GM23338 (cell line): ENCODE results near the gene WASL. TPM values are rescaled to one million over a fixed set of nuclear protein-coding genes. Genes with fewer than 3 reads are reported as not detected.

ENCODE experiments used
- ATAC-seq: fragments of 200-7000 bp; cut with Tn5 transposase; 3 replicates; pipeline ENCODE4 v1.9.1; 2020
- DNase-seq: peaks from one replicate; pipeline ENCODE4 v3.0.0-alpha.2; 2015; ENCODE audit warnings: low spot score
- H2AFZ ChIP-seq: fragments of 200-600 bp; sonication (generic); 2 replicates; pipeline ENCODE4 v1.8.0; 2016; ENCODE audit warnings: antibody characterized with exemption, mild to moderate bottlenecking, moderate library complexity
- H3F3A ChIP-seq: fragments of 200-600 bp; sonication (generic); replicated peaks from 2 replicates; pipeline ENCODE4 v1.8.0; 2017; ENCODE audit warnings: antibody characterized with exemption, mixed run types, low read depth
- H3K27ac ChIP-seq: fragments of 200-600 bp; sonication (generic); 2 replicates; pipeline ENCODE4 v1.6.1; 2016; ENCODE audit warnings: low read depth
- H3K27me3 ChIP-seq: fragments of 200-600 bp; sonication (generic); 2 replicates; pipeline ENCODE4 v1.8.0; 2016; ENCODE audit warnings: mild to moderate bottlenecking, mixed run types, moderate library complexity; ENCODE audit not compliant: insufficient read depth
- H3K36me3 ChIP-seq: fragments of 200-600 bp; sonication (generic); 2 replicates; pipeline ENCODE4 v1.8.0; 2016; ENCODE audit warnings: mild to moderate bottlenecking; ENCODE audit not compliant: insufficient read depth
- H3K4me1 ChIP-seq: fragments of 200-600 bp; sonication (generic); 2 replicates; pipeline ENCODE4 v1.8.0; 2016; ENCODE audit warnings: mild to moderate bottlenecking, moderate library complexity; ENCODE audit not compliant: insufficient read depth
- H3K4me2 ChIP-seq: fragments of 200-600 bp; sonication (generic); 2 replicates; pipeline ENCODE4 v1.7.1; 2017; ENCODE audit warnings: mixed run types
- H3K4me3 ChIP-seq: fragments of 200-600 bp; sonication (generic); 2 replicates; pipeline ENCODE4 v1.6.1; 2016; ENCODE audit warnings: mixed run types
- H3K79me2 ChIP-seq: fragments of 200-600 bp; sonication (generic); replicated peaks from 2 replicates; pipeline ENCODE4 v1.8.0; 2017; ENCODE audit warnings: mild to moderate bottlenecking; ENCODE audit not compliant: insufficient read depth
- H3K9me2 ChIP-seq: fragments of 200-600 bp; sonication (generic); 2 replicates; pipeline ENCODE4 v1.8.0; 2017; ENCODE audit not compliant: insufficient read depth
- H4K20me1 ChIP-seq: fragments of 200-600 bp; sonication (generic); replicated peaks from 2 replicates; pipeline ENCODE4 v1.8.0; 2017; ENCODE audit warnings: mild to moderate bottlenecking; ENCODE audit not compliant: insufficient read depth
- H3K27ac Mint-ChIP-seq: 2 replicates; pipeline ENCODE4 v1.8.0; 2020; ENCODE audit warnings: inconsistent platforms, mild to moderate bottlenecking, moderate library complexity, mixed read lengths
- H3K27me3 Mint-ChIP-seq: 3 replicates; pipeline ENCODE4 v1.8.0; 2022; ENCODE audit warnings: low read depth, mild to moderate bottlenecking, moderate library complexity, mixed read lengths, inconsistent platforms; ENCODE audit not compliant: insufficient read depth, poor library complexity
- H3K36me3 Mint-ChIP-seq: 3 replicates; pipeline ENCODE4 v1.8.0; 2021; ENCODE audit warnings: low read depth, mild to moderate bottlenecking, inconsistent platforms, moderate library complexity, mixed read lengths
- H3K4me1 Mint-ChIP-seq: 3 replicates; pipeline ENCODE4 v1.8.0; 2020; ENCODE audit warnings: mild to moderate bottlenecking, inconsistent platforms, mixed read lengths
- H3K4me3 Mint-ChIP-seq: 3 replicates; pipeline ENCODE4 v1.8.0; 2021; ENCODE audit warnings: moderate library complexity, mild to moderate bottlenecking, inconsistent platforms, mixed read lengths
- H3K9me3 Mint-ChIP-seq: 3 replicates; pipeline ENCODE4 v1.8.0; 2020; ENCODE audit warnings: moderate library complexity, mild to moderate bottlenecking, inconsistent platforms, mixed read lengths
- CREB1 ChIP-seq: fragments of 250-450 bp; sonication (Bioruptor Pico); IDR thresholded peaks from 2 replicates; pipeline ENCODE4 v1.5.0; 2020; ENCODE audit warnings: low read depth, mild to moderate bottlenecking, moderate library complexity
- CTCF ChIP-seq, 2 experiments: fragments of 200-600 bp in 1 of 2; sonication (generic) in 1 of 2; conservative IDR thresholded peaks; 2 replicates each; pipeline versions ENCODE4 v1.5.1 to v1.6.1; 2016 to 2017; ENCODE audit warnings: antibody characterized with exemption in 2 of 2, low read depth in 2 of 2, mild to moderate bottlenecking in 2 of 2, moderate library complexity in 1 of 2
- EZH2 ChIP-seq: fragments of 200-600 bp; sonication (generic); IDR thresholded peaks from one replicate; pipeline ENCODE4 v1.8.0; 2017; ENCODE audit warnings: antibody characterized with exemption, mild to moderate bottlenecking, low read depth; ENCODE audit not compliant: unreplicated experiment
- EZH2phosphoT487 ChIP-seq: fragments of 200-600 bp; sonication (generic); IDR thresholded peaks from one replicate; pipeline ENCODE4 v1.8.1; 2018; ENCODE audit warnings: antibody characterized with exemption; ENCODE audit not compliant: unreplicated experiment
- JUNB ChIP-seq: IDR thresholded peaks from one replicate; pipeline ENCODE4 v1.6.1; 2016; ENCODE audit warnings: antibody characterized with exemption; ENCODE audit not compliant: unreplicated experiment
- NANOG ChIP-seq: IDR thresholded peaks from 2 replicates; pipeline ENCODE4 v1.6.1; 2016; ENCODE audit warnings: antibody characterized with exemption, borderline replicate concordance
- POLR2AphosphoS5 ChIP-seq: IDR thresholded peaks from 2 replicates; pipeline ENCODE4 v1.6.1; 2016; ENCODE audit warnings: antibody characterized with exemption, low read depth
- STAT1 ChIP-seq: IDR thresholded peaks from one replicate; pipeline ENCODE4 v1.6.1; 2016; ENCODE audit warnings: antibody characterized with exemption; ENCODE audit not compliant: unreplicated experiment
- ZNF114 ChIP-seq: fragments of 250-450 bp; sonication (Bioruptor Pico); IDR thresholded peaks from 2 replicates; pipeline ENCODE4 v1.5.0; 2020; ENCODE audit warnings: mild to moderate bottlenecking, moderate library complexity
- ZNF331 ChIP-seq: fragments of 250-450 bp; sonication (Bioruptor Pico); IDR thresholded peaks from 2 replicates; pipeline ENCODE4 v1.5.0; 2020; ENCODE audit warnings: low read depth, mild to moderate bottlenecking, moderate library complexity
- polyA plus RNA-seq: library from polyadenylated mRNA; unstranded; fragments of >200 nt; fragmentation: Nextera tagmentation; extraction: Ambion mirVana; gene quantifications from 2 replicates; pipeline ENCODE4 v1.2.1, GENCODE V29; 2016
- total RNA-seq: library from RNA; depleted of rRNA; stranded (reverse); fragments of >200 nt; shearing (Covaris generic); gene quantifications from 2 replicates; pipeline ENCODE4 v1.2.3, GENCODE V29; 2014
- TF ChIP-seq, protein P1 (sequence below): fragments of 250-450 bp; sonication (Bioruptor Pico); IDR thresholded peaks from 2 replicates; pipeline ENCODE4 v1.5.0; 2020; ENCODE audit warnings: mild to moderate bottlenecking, moderate library complexity
- TF ChIP-seq, protein P2 (sequence below): IDR thresholded peaks from 2 replicates; pipeline ENCODE4 v1.6.1; 2016; ENCODE audit warnings: antibody characterized with exemption

WASL gene
- total and polyA plus RNA-seq, 2 experiments from 2014 or later: 36.4 to 45.3 TPM

GRCh38 chr7:123657304-123657685 is 91.5 kb downstream of the WASL start:
- no peak overlapping the region for H3K4me2 ChIP-seq
- no peaks in the 10 kb centered on the region for H3F3A ChIP-seq
- H2AFZ ChIP-seq: no peak overlapping the region
- H3K36me3 Mint-ChIP-seq: no peaks in the 10 kb centered on the region; the same call in 2 of the 3 replicates
- peaks cover 16% of the 10 kb centered on the region; the same call in 1 of the 2 replicates for H3K4me1 ChIP-seq
- H3K27ac ChIP-seq: no peak overlapping the region
- peaks cover 3% of the 10 kb centered on the region for H3K27me3 Mint-ChIP-seq
- no peak overlapping the region for H3K4me3 ChIP-seq
- H3K79me2 ChIP-seq: no peaks in the 10 kb centered on the region
- DNase-seq (no peak), ATAC-seq (no peak)
- H3K9me2 ChIP-seq: peaks cover 7% of the 10 kb centered on the region
- H3K4me1 Mint-ChIP-seq: peaks cover 14% of the 10 kb centered on the region
- H4K20me1 ChIP-seq: no peaks in the 10 kb centered on the region
- no peaks in the 10 kb centered on the region for H3K36me3 ChIP-seq
- TF ChIP-seq EZH2phosphoT487: no peak
- H3K27me3 ChIP-seq: no peaks in the 10 kb centered on the region
- H3K27ac Mint-ChIP-seq: no peak overlapping the region
- no peaks in the 10 kb centered on the region for H3K9me3 Mint-ChIP-seq
- no peak overlapping the region for H3K4me3 Mint-ChIP-seq

DNA sequence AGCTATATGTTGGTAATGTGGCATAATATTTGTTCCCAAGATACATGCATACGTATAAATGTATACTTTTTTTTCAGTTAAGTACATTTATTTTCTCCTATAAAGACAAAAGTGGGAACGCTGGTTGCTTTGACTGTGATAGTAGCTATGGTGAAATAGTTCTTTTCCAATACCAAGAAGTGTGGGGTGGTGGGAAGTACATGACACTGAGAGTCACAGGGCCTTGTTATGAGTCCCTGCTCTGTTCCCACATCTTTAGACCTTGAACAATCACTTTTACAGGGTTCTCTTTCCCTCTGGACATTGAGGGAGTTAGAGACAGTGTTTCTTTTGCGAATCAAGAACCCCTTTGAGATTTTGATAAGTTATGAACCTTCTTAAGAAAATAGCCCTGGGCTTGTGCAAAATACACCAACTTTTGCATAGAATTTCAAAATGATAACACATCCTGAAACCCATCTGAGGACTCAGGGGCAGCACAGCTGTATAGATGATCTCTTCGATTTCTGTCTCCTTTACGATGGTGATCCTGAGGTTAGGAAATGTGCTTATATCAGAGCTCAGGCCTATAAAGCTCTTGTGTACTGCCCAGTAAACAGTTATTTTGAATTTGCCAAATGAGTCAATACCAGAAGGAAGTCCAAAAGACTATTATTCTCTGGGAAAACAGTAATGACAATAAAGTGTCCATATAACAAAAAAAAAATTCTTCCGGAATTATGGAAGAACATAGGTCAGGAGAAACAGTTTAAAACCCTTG is 92.1 kb downstream of the WASL start:
- H3K36me3 Mint-ChIP-seq: no peaks in the 10 kb centered on the region; the same call in 2 of the 3 replicates
- Histone ChIP-seq H3K4me3 (no peak overlapping the region), H4K20me1 (no peaks in the 10 kb centered on the region), H3K9me2 (peaks cover 4% of the 10 kb centered on the region), H2AFZ (no peak overlapping the region), H3K27ac (no peak overlapping the region), H3K79me2 (no peaks in the 10 kb centered on the region), H3K4me1 (peaks cover 16% of the 10 kb centered on the region; the same call in 1 of the 2 replicates), H3K36me3 (no peaks in the 10 kb centered on the region), H3K4me2 (no peak overlapping the region), H3K27me3 (no peaks in the 10 kb centered on the region), H3F3A (no peaks in the 10 kb centered on the region)
- no peak for ATAC-seq
- peaks cover 12% of the 10 kb centered on the region for H3K4me1 Mint-ChIP-seq
- no peak overlapping the region for H3K27ac Mint-ChIP-seq
- H3K9me3 Mint-ChIP-seq: no peaks in the 10 kb centered on the region
- no peak overlapping the region for H3K4me3 Mint-ChIP-seq
- no peak for DNase-seq
- H3K27me3 Mint-ChIP-seq: peaks cover 1% of the 10 kb centered on the region
- no peak for TF ChIP-seq CTCF (conservative IDR thresholded peaks at IDR 0.05; ENCODE audit: low read depth in 2 of 2)
- TF ChIP-seq STAT1: no peak
- no peak for TF ChIP-seq JUNB
- no peak for TF ChIP-seq EZH2
- TF ChIP-seq, protein P1, sequence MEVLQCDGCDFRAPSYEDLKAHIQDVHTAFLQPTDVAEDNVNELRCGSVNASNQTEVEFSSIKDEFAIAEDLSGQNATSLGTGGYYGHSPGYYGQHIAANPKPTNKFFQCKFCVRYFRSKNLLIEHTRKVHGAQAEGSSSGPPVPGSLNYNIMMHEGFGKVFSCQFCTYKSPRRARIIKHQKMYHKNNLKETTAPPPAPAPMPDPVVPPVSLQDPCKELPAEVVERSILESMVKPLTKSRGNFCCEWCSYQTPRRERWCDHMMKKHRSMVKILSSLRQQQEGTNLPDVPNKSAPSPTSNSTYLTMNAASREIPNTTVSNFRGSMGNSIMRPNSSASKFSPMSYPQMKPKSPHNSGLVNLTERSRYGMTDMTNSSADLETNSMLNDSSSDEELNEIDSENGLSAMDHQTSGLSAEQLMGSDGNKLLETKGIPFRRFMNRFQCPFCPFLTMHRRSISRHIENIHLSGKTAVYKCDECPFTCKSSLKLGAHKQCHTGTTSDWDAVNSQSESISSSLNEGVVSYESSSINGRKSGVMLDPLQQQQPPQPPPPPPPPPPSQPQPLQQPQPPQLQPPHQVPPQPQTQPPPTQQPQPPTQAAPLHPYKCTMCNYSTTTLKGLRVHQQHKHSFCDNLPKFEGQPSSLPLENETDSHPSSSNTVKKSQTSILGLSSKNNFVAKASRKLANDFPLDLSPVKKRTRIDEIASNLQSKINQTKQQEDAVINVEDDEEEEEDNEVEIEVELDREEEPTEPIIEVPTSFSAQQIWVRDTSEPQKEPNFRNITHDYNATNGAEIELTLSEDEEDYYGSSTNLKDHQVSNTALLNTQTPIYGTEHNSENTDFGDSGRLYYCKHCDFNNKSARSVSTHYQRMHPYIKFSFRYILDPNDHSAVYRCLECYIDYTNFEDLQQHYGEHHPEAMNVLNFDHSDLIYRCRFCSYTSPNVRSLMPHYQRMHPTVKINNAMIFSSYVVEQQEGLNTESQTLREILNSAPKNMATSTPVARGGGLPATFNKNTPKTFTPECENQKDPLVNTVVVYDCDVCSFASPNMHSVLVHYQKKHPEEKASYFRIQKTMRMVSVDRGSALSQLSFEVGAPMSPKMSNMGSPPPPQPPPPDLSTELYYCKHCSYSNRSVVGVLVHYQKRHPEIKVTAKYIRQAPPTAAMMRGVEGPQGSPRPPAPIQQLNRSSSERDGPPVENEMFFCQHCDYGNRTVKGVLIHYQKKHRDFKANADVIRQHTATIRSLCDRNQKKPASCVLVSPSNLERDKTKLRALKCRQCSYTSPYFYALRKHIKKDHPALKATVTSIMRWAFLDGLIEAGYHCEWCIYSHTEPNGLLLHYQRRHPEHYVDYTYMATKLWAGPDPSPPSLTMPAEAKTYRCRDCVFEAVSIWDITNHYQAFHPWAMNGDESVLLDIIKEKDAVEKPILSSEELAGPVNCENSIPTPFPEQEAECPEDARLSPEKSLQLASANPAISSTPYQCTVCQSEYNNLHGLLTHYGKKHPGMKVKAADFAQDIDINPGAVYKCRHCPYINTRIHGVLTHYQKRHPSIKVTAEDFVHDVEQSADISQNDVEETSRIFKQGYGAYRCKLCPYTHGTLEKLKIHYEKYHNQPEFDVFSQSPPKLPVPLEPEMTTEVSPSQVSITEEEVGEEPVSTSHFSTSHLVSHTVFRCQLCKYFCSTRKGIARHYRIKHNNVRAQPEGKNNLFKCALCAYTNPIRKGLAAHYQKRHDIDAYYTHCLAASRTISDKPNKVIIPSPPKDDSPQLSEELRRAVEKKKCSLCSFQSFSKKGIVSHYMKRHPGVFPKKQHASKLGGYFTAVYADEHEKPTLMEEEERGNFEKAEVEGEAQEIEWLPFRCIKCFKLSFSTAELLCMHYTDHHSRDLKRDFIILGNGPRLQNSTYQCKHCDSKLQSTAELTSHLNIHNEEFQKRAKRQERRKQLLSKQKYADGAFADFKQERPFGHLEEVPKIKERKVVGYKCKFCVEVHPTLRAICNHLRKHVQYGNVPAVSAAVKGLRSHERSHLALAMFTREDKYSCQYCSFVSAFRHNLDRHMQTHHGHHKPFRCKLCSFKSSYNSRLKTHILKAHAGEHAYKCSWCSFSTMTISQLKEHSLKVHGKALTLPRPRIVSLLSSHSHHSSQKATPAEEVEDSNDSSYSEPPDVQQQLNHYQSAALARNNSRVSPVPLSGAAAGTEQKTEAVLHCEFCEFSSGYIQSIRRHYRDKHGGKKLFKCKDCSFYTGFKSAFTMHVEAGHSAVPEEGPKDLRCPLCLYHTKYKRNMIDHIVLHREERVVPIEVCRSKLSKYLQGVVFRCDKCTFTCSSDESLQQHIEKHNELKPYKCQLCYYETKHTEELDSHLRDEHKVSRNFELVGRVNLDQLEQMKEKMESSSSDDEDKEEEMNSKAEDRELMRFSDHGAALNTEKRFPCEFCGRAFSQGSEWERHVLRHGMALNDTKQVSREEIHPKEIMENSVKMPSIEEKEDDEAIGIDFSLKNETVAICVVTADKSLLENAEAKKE (CRISPR knock-in tag): no peak
- TF ChIP-seq POLR2AphosphoS5: no peak
- TF ChIP-seq, protein P2, sequence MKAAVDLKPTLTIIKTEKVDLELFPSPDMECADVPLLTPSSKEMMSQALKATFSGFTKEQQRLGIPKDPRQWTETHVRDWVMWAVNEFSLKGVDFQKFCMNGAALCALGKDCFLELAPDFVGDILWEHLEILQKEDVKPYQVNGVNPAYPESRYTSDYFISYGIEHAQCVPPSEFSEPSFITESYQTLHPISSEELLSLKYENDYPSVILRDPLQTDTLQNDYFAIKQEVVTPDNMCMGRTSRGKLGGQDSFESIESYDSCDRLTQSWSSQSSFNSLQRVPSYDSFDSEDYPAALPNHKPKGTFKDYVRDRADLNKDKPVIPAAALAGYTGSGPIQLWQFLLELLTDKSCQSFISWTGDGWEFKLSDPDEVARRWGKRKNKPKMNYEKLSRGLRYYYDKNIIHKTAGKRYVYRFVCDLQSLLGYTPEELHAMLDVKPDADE: no peak
- TF ChIP-seq ZNF331 (CRISPR knock-in tag): no peak
- no peak for TF ChIP-seq EZH2phosphoT487
- TF ChIP-seq ZNF114 (CRISPR knock-in tag): no peak
- no peak for TF ChIP-seq CREB1
- no peak for TF ChIP-seq NANOG
